Midbrain (tissue), 1 donor: ENCODE results near the gene SMCP.
A peak's percentile ranks its signal among the peaks of the same experiment; 100 is the strongest.

Experiments used
- DNase-seq: peaks from one replicate; lab custom pipeline; 2025; lab: John Stamatoyannopoulos, UW

The SMCP gene

GRCh38 chr1:152886758-152887409 lies 8.8 kb downstream of the SMCP start:
- no peak for DNase-seq

- no peak for DNase-seq
Measured at GRCh38 chr1:152888126-152888525, 10.0 kb downstream of the SMCP start.

GRCh38 chr1:152899027-152899426 lies 20.9 kb downstream of the SMCP start:
- DNase-seq = no peak

- no peak for DNase-seq
Measured at GRCh38 chr1:152899883-152900282, 21.8 kb downstream of the SMCP start.

DNA sequence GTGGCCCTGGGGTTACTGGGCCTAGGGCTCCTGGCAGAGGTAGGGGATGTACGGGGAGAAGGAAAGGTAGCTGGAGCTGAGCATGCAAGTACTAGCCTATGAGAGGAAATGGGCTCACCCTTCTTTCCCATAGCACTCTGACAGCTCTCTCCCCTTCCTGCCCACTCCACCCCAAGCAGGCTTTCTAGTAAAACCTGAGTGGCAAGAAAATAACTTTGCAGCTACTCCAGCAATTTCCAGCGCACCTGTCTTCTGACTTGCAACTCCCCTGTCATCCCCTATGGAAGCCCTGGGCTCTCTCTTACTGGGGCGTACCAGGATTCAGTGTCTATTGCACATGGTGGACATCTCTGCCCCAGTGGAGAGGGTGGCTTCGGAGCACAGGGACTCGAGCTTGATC lies 23.5 kb downstream of the SMCP start:
- DNase-seq = no peak

DNA sequence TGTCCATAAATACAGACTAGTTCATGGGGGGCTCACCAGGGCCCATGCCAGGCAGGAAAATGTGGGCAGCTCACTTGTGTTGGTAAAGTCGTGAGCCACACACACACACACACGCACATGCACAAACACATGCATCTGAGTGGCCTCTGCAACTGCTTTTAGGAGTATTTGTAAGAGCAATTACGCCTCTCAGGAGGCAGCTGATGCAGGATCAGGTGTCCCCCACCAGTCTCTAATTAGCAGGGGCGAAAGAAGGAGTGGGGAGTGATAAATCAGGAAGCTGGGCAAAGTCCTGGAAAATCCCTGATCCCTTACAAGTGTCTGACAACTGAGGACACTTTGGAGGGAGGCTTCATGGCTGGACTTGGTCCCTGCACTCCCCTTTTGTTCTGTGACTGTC lies 24.5 kb downstream of the SMCP start:
- no peak for DNase-seq

DNA sequence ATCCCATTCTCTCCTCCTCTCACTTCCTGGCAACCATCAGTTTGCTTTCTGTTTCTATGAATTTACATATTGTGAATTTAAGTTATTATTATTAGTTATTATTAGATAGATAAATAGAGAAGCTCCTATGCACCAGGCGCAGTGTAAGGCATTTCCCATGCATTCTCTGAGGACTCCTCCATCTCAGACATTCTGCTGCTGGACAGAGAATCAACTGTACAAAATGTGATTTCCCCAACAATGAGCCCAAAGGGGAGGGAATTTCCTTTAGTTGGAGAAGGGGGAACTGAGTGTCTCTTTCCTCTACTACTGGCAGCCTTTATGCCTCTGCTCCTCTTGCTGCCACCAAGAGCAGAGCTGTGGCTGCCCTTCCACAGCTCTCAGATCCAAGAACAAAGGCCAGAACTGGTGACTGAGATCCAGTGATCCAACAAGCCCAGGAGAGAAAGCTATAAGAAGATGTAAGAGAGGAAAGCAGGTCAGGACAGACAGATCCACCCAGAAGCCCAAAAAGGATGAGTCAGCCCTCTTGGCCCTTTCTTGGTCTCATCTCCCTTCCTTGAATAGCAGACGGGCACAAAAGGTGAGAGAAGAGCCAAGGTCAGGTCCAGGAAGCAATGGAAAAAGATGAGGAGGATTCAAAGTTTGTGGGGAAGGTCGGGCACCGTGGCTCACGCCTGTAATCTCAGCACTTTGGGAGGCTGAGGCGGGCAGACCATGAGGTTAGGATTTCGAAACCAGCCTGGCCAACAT lies 26.7 kb downstream of the SMCP start:
- no peak for DNase-seq

- DNase-seq = no peak
Measured at GRCh38 chr1:152906023-152906565, 28.0 kb downstream of the SMCP start.

- no peak for DNase-seq
Measured at GRCh38 chr1:152907686-152908601, 29.8 kb downstream of the SMCP start, which contains the start of gene IVL. Gene IVL, plus strand, starts transcription at chr1:152908546. Its CDS starts 1,252 bp downstream, at chr1:152909798.

GRCh38 chr1:152909206-152909605 lies 31.1 kb downstream of the SMCP start:
- DNase-seq = no peak

GRCh38 chr1:152912471-152912870 lies 34.3 kb downstream of the SMCP start:
- no peak for DNase-seq

DNA sequence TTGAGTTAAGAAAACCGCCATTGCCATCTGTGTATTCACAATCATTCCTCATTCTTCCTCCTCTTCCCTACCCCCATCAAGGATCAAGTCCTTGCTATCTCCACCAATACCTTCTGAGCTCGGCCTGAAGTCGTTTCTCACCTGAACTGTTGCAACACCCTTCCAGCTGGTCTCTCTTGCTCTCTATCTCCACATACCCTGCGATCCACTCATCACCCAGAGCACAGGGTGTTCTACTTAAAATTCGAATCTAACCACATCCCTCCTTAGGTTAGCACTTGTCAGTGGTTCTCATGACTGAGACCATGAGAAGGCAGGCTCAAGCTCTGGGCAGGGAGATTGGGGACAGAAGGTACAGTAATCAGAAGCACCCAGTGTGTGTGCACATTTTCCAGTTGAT lies 34.8 kb downstream of the SMCP start:
- DNase-seq = no peak

GRCh38 chr1:152917794-152918193 lies 39.7 kb downstream of the SMCP start:
- peak; percentile 7 for DNase-seq

DNA sequence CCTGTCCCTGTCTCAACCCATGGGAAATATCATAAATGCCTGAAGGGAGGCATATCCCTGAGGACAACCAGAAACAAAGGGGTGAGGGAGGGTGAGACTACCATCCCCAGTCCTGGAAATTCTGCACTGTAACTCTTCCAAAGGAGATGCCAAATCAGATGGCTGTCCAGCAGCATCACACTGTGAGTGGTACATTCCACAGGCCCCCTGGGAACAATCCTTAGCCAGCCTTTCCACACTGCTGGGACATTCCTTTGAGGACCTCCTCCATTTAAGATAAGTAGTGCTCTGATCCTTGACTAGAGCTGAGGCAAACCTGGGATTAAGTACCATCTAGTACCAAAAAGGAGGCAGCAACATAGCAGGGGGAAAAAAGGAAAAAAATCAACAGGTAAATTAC lies 40.9 kb downstream of the SMCP start:
- DNase-seq = no peak

GRCh38 chr1:152924191-152924590 lies 46.1 kb downstream of the SMCP start:
- no peak for DNase-seq

DNA sequence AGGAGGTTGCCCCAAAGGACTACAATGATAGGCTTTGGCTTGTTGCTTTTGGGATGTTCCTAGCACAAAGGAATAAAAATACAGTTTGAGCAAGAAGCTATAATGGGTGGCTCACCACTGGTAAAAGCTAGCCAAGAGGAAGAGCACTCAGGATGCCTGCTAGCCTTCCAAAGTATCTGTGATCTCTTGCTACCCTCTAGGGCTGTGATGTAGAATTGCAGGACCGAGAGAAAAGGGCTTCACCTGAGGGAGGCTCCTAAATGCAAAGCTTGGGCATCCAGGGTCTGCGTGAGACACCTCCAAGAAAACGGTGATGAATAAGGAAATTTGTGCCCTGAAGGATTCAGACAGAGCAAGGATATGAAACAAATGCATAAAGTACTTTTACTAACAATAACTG lies 48.0 kb downstream of the SMCP start:
- DNase-seq = no peak

DNA sequence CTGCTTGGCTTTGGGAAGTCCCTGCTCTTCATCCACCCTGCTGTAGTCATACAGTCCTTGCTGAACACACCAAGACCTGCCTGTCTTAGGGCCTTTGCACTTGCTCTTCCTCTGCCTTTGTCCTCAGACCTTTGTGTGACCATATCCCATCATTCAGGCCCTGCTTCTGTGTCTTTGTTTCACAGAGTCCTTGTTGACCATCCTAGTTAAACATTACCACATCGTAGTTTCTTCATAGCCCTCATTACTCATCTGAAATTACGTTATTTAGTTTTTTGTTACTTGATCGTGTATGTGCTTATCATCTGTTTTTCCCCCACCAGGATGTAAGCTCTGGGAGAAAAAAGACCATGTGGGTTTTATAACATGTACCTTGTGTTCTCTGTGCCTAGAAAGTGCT lies 50.5 kb downstream of the SMCP start:
- DNase-seq = no peak

- DNase-seq = no peak
Measured at GRCh38 chr1:152932170-152932811, 54.2 kb downstream of the SMCP start.

DNA sequence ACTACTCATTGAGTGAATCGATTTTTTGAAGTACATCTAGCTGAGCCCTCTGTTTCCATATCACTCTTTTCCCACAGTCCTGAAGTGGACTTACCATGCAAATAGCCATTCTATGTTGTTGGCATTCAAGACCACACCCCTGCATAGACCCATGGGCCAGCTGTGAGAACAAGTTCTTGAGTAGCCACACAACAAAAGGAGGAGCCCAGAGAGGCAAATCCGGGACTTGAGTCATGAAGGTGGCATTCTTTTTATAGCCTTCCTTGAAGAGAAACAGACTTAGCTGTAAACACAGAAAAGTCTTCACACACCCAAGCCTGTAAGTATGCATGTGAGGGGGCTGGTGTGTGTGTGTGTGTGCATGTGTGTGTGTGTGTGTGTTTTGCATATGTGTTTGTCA lies 55.1 kb downstream of the SMCP start:
- no peak for DNase-seq
